ENCODE results near the gene IL22RA2. TPM values are rescaled to one million over a fixed set of nuclear protein-coding genes. Genes with fewer than 3 reads are reported as not detected.
"Not testable (repeated sequence)": the region's sequence is repeated elsewhere in the genome, so short reads cannot be mapped to it uniquely, and the experiment has no call there.

IL22RA2 gene
- total RNA-seq, 1 donor from 2014 or later, result not detected

DNA sequence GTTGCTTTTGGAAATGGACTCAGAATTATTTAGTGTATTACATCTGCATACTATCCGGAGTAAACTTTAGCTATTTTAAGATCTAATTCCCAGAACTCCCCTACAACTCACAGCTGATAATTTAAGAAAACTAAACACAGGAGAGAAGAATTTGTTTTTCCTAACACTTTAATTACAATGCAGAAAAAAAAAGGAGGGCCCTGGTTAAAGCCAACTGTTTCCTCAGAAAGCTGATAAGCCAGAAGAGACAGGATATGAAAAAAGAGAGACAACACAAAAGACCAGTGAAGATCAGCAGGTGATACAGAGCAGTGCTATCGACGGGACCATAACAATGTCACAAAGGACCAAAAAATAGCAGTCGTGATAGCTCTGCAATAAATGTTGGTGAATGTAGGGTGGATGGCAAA lies 39.9 kb upstream of the IL22RA2 start:
- DNase-seq (ENCODE audit: extremely low spot score, unreplicated experiment), result no peak
- Mint-ChIP-seq H3K9me3 (peaks cover 9% of the 10 kb centered on the region), H3K4me3 (no peak overlapping the region), H3K4me1 (ENCODE audit: unreplicated experiment) (peaks cover 17% of the 10 kb centered on the region), H3K27ac (no peak overlapping the region), H3K27me3 (no peaks in the 10 kb centered on the region), H3K36me3 (peaks cover 33% of the 10 kb centered on the region)
- TF ChIP-seq, protein P1, sequence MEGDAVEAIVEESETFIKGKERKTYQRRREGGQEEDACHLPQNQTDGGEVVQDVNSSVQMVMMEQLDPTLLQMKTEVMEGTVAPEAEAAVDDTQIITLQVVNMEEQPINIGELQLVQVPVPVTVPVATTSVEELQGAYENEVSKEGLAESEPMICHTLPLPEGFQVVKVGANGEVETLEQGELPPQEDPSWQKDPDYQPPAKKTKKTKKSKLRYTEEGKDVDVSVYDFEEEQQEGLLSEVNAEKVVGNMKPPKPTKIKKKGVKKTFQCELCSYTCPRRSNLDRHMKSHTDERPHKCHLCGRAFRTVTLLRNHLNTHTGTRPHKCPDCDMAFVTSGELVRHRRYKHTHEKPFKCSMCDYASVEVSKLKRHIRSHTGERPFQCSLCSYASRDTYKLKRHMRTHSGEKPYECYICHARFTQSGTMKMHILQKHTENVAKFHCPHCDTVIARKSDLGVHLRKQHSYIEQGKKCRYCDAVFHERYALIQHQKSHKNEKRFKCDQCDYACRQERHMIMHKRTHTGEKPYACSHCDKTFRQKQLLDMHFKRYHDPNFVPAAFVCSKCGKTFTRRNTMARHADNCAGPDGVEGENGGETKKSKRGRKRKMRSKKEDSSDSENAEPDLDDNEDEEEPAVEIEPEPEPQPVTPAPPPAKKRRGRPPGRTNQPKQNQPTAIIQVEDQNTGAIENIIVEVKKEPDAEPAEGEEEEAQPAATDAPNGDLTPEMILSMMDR (conservative IDR thresholded peaks at IDR 0.05), result no peak

DNA sequence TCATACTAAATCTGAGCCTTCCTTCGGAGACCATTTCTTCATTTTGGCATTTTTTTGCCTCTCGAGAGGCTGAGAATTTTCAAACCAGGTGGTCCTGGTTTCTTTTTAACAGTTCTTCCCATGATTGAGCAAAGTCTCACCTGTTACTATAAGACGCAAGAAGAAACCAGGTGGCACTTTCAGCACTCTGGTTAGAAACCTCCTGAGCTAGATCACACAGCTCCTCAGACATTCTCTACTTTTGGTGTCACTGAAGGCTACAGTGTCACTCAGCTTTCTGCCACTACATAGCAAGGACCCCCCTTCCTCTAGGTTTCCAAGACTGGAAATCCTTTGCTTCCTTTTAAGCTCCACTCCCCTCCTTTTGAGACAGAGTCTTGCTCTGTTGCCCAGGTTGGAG lies 38.5 kb upstream of the IL22RA2 start:
- peaks cover 14% of the 10 kb centered on the region for H3K9me3 Mint-ChIP-seq

DNA sequence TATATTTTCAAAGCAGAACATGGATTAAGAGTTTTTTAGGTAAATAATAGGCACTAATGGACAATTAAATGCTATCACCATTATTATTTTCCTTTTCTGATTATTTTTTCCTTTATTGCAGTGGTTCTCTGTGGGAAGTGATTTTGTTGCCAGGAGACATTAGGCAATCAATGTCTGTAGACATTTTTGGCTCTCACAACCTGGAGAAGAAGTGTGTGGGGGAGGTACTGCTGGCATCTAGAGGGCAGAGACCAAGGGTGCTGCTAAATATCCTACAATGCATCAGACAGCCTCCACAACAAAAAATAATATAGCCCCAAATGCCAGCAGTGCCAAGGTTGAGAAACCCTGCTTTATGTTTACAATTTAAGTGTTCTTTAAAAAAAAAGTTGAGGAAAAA lies 37.5 kb upstream of the IL22RA2 start:
- Mint-ChIP-seq H3K27me3 (no peaks in the 10 kb centered on the region), H3K36me3 (peaks cover 45% of the 10 kb centered on the region), H3K4me3 (no peak overlapping the region), H3K9me3 (peaks cover 14% of the 10 kb centered on the region), H3K27ac (no peak overlapping the region), H3K4me1 (ENCODE audit: unreplicated experiment) (no peaks in the 10 kb centered on the region)
- DNase-seq (ENCODE audit: extremely low spot score, unreplicated experiment), result no peak
- TF ChIP-seq, protein P1 (conservative IDR thresholded peaks at IDR 0.05), result no peak

More for the DNA sequence above, 38.5 kb upstream of the IL22RA2 start:
- peaks cover 40% of the 10 kb centered on the region for H3K36me3 Mint-ChIP-seq
- DNase-seq (ENCODE audit: extremely low spot score, unreplicated experiment), result no peak
- H3K4me1 Mint-ChIP-seq (ENCODE audit: unreplicated experiment), result peaks cover 5% of the 10 kb centered on the region
- H3K27ac Mint-ChIP-seq, result no peak overlapping the region
- TF ChIP-seq, protein P1 (conservative IDR thresholded peaks at IDR 0.05), result no peak
- no peaks in the 10 kb centered on the region for H3K27me3 Mint-ChIP-seq
- no peak overlapping the region for H3K4me3 Mint-ChIP-seq

DNA sequence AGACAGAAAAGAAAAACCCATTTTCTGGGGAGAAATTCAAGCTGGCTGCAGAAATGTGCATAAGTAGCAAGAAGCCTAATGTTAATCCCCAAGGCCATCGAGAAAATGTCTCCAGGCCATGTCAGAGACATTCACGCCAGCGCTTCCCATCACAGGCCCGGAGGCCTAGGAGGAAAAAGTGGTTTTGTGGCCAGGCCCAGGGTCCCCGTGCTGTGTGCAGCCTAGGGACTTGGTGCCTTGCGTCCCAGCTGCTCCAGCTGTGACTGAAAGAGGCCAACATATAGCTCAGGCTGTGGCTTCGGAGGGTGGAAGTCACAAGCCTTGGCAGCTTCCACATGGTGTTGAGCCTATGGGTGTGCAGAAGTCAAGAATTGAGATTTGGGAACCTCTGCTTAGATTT lies 34.8 kb upstream of the IL22RA2 start:
- TF ChIP-seq, protein P1 (conservative IDR thresholded peaks at IDR 0.05), result no peak
- Mint-ChIP-seq H3K4me1 (ENCODE audit: unreplicated experiment) (no peaks in the 10 kb centered on the region), H3K27me3 (no peaks in the 10 kb centered on the region), H3K4me3 (no peak overlapping the region), H3K9me3 (peaks cover 14% of the 10 kb centered on the region), H3K27ac (no peak overlapping the region), H3K36me3 (peaks cover 62% of the 10 kb centered on the region)
- no peak for DNase-seq (ENCODE audit: extremely low spot score, unreplicated experiment)

DNA sequence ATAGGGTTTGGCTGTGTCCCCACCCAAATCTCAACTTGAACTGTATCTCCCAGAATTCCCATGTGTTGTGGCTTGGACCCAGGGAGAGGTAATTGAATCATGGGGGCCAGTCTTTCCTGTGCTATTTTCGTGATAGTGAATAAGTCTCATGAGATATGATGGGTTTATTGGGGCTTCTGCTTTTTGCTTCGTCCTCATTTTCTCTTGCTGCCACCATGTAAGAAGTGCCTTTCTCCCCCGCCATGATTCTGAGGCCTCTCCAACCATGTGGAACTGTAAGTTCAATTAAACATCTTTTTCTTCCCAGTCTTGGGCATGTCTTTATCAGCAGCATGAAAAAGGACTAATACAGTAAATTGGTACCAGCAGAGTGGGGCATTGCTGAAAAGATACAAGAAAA lies 34.0 kb upstream of the IL22RA2 start:
- peaks cover 60% of the 10 kb centered on the region for H3K36me3 Mint-ChIP-seq
- H3K27ac Mint-ChIP-seq; H3K4me1 Mint-ChIP-seq (ENCODE audit: unreplicated experiment); H3K27me3 Mint-ChIP-seq; DNase-seq (ENCODE audit: extremely low spot score, unreplicated experiment); H3K4me3 Mint-ChIP-seq: not testable (repeated sequence)
- H3K9me3 Mint-ChIP-seq, result peaks cover 14% of the 10 kb centered on the region

DNA sequence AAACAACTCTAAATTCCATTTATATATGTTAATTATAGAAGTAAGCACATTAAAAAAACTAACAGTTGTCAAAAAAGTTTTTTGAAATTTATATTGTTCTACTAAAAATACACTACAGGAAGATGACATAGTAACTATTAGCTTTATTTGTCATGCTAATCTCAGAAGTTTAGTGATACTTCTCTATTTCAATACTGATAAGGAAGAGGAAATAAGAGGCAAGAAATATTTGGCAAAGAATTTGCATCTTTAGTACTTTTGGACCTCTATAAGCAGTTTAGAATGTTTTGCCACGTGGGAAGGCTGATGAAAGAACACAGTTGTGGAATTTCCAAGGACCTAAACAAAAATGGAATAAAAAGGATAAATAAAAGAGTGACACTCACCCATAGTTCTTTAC lies 33.1 kb upstream of the IL22RA2 start:
- Mint-ChIP-seq H3K27ac (no peak overlapping the region), H3K27me3 (no peaks in the 10 kb centered on the region), H3K4me3 (no peak overlapping the region), H3K36me3 (peaks cover 59% of the 10 kb centered on the region), H3K9me3 (peaks cover 14% of the 10 kb centered on the region), H3K4me1 (ENCODE audit: unreplicated experiment) (no peaks in the 10 kb centered on the region)
- TF ChIP-seq, protein P1 (conservative IDR thresholded peaks at IDR 0.05), result no peak
- no peak for DNase-seq (ENCODE audit: extremely low spot score, unreplicated experiment)

Measured in type B pancreatic cell (in vitro differentiated cells).